Astrocyte (in vitro differentiated cells and primary cell): ENCODE data around the gene TOGARAM2. TPM values are rescaled to one million over a fixed set of nuclear protein-coding genes. Genes with fewer than 3 reads are reported as not detected.
A peak's percentile ranks its signal among the peaks of the same experiment; 100 is the strongest.

ENCODE experiments used
- DNase-seq: peaks from one replicate; pipeline ENCODE4 v3.0.0-alpha.2; 2010; ENCODE audit warnings: low read depth
- FAIRE-seq: peaks from 2 replicates; lab custom pipeline; 2011; peaks lifted over from hg19 to GRCh38; lab: Jason Lieb, UNC
- H2AFZ ChIP-seq: 2 replicates; pipeline ENCODE4 v1.6.0; 2012; ENCODE audit warnings: low read depth, low read length, inconsistent platforms
- H3K27ac ChIP-seq: 2 replicates; pipeline ENCODE4 v1.5.1; 2011; ENCODE audit warnings: low read depth, low read length, inconsistent platforms
- H3K27me3 ChIP-seq: 2 replicates; pipeline ENCODE4 v1.6.0; 2011; ENCODE audit warnings: low read length, inconsistent platforms; ENCODE audit not compliant: insufficient read depth
- H3K36me3 ChIP-seq: 2 replicates; pipeline ENCODE4 v1.5.1; 2011; ENCODE audit warnings: low read length, inconsistent platforms; ENCODE audit not compliant: insufficient read depth
- H3K4me1 ChIP-seq: 2 replicates; pipeline ENCODE4 v1.5.1; 2011; ENCODE audit warnings: low read length, inconsistent platforms; ENCODE audit not compliant: insufficient read depth
- H3K4me2 ChIP-seq: 2 replicates; pipeline ENCODE4 v1.6.0; 2012; ENCODE audit warnings: low read length, inconsistent platforms
- H3K4me3 ChIP-seq: 2 replicates; pipeline ENCODE4 v1.5.1; 2011; ENCODE audit warnings: low read depth, mild to moderate bottlenecking, low read length, inconsistent platforms; ENCODE audit not compliant: insufficient read depth
- H3K79me2 ChIP-seq: 2 replicates; pipeline ENCODE4 v1.6.0; 2012; ENCODE audit warnings: mild to moderate bottlenecking, low read length, inconsistent platforms; ENCODE audit not compliant: insufficient read depth
- H3K9ac ChIP-seq: 2 replicates; pipeline ENCODE4 v1.6.0; 2012; ENCODE audit warnings: mild to moderate bottlenecking, low read length, inconsistent platforms
- H3K9me3 ChIP-seq: 2 replicates; pipeline ENCODE4 v1.5.1; 2012; ENCODE audit warnings: low read depth, mild to moderate bottlenecking, low read length, inconsistent platforms; ENCODE audit not compliant: insufficient read depth
- H4K20me1 ChIP-seq: 2 replicates; pipeline ENCODE4 v1.6.0; 2012; ENCODE audit warnings: low read length, inconsistent platforms; ENCODE audit not compliant: insufficient read depth
- H3K27ac Mint-ChIP-seq: one replicate; pipeline ENCODE4 v1.8.0; 2021; ENCODE audit warnings: mild to moderate bottlenecking, mixed read lengths; ENCODE audit not compliant: unreplicated experiment
- H3K27me3 Mint-ChIP-seq: one replicate; pipeline ENCODE4 v1.8.0; 2021; ENCODE audit warnings: low read depth, mixed read lengths; ENCODE audit not compliant: unreplicated experiment
- H3K36me3 Mint-ChIP-seq: one replicate; pipeline ENCODE4 v1.8.0; 2021; ENCODE audit warnings: low read depth, mixed read lengths; ENCODE audit not compliant: unreplicated experiment
- H3K4me1 Mint-ChIP-seq: one replicate; pipeline ENCODE4 v1.8.0; 2021; ENCODE audit warnings: low read depth, mixed read lengths; ENCODE audit not compliant: unreplicated experiment
- H3K4me3 Mint-ChIP-seq: one replicate; pipeline ENCODE4 v1.8.0; 2021; ENCODE audit warnings: mild to moderate bottlenecking, moderate library complexity, mixed read lengths; ENCODE audit not compliant: unreplicated experiment
- H3K9me3 Mint-ChIP-seq: one replicate; pipeline ENCODE4 v1.8.0; 2021; ENCODE audit warnings: mild to moderate bottlenecking, mixed read lengths; ENCODE audit not compliant: unreplicated experiment
- CTCF ChIP-seq: IDR thresholded peaks from 2 replicates; pipeline ENCODE4 v1.5.1; 2011; ENCODE audit warnings: low read depth, mild to moderate bottlenecking, inconsistent platforms, low read length, moderate library complexity; ENCODE audit not compliant: insufficient read depth
- EZH2 ChIP-seq: IDR thresholded peaks from 2 replicates; pipeline ENCODE4 v1.6.1; 2012; ENCODE audit warnings: mild to moderate bottlenecking, low read length, inconsistent platforms; ENCODE audit not compliant: insufficient read depth
- total RNA-seq: library from RNA; stranded (reverse); gene quantifications from 2 replicates; pipeline ENCODE4 v1.2.1, GENCODE V29; 2021

Gene TOGARAM2
- total RNA-seq, 1 donor from 2014 or later, result 0.73 TPM

GRCh38 chr2:28956415-28956826 lies 24.7 kb upstream of the TOGARAM2 start:
- Histone ChIP-seq H3K4me2 (peak overlapping the region; percentile 71), H3K9me3 (no peaks in the 10 kb centered on the region), H3K27ac (no peak overlapping the region), H3K79me2 (no peaks in the 10 kb centered on the region), H3K9ac (no peak overlapping the region), H2AFZ (peak overlapping the region; percentile 44), H3K36me3 (no peaks in the 10 kb centered on the region), H4K20me1 (peaks cover 12% of the 10 kb centered on the region), H3K27me3 (no peaks in the 10 kb centered on the region), H3K4me3 (no peak overlapping the region), H3K4me1 (no peaks in the 10 kb centered on the region)
- Mint-ChIP-seq H3K4me3 (peak overlapping the region; percentile 73), H3K27me3 (no peaks in the 10 kb centered on the region), H3K4me1 (peaks cover 12% of the 10 kb centered on the region), H3K27ac (peak overlapping the region; percentile 41), H3K36me3 (no peaks in the 10 kb centered on the region), H3K9me3 (no peaks in the 10 kb centered on the region)
- TF ChIP-seq EZH2, result no peak
- peak; percentile 23 for TF ChIP-seq CTCF
- DNase-seq (peak; percentile 13), FAIRE-seq (no peak)

GRCh38 chr2:28956890-28957289 lies 24.2 kb upstream of the TOGARAM2 start:
- no peak overlapping the region for H3K4me2 ChIP-seq
- DNase-seq (no peak), FAIRE-seq (no peak)
- no peaks in the 10 kb centered on the region for H3K27me3 Mint-ChIP-seq
- no peaks in the 10 kb centered on the region for H3K79me2 ChIP-seq
- peak overlapping the region; percentile 41 for H3K27ac Mint-ChIP-seq
- H3K9me3 Mint-ChIP-seq, result no peaks in the 10 kb centered on the region
- H4K20me1 ChIP-seq, result peaks cover 8% of the 10 kb centered on the region
- no peaks in the 10 kb centered on the region for H3K36me3 Mint-ChIP-seq
- no peaks in the 10 kb centered on the region for H3K9me3 ChIP-seq
- H3K4me3 Mint-ChIP-seq, result peak overlapping the region; percentile 73
- H3K4me1 Mint-ChIP-seq, result peaks cover 12% of the 10 kb centered on the region
- H3K9ac ChIP-seq, result no peak overlapping the region
- TF ChIP-seq CTCF, result peak; percentile 27
- TF ChIP-seq EZH2, result no peak
- H2AFZ ChIP-seq, result no peak overlapping the region
- no peak overlapping the region for H3K4me3 ChIP-seq
- H3K36me3 ChIP-seq, result no peaks in the 10 kb centered on the region
- H3K27ac ChIP-seq, result no peak overlapping the region
- no peaks in the 10 kb centered on the region for H3K27me3 ChIP-seq
- H3K4me1 ChIP-seq, result no peaks in the 10 kb centered on the region

GRCh38 chr2:28958689-28959088 lies 22.4 kb upstream of the TOGARAM2 start:
- Histone ChIP-seq H3K79me2 (no peaks in the 10 kb centered on the region), H3K9ac (no peak overlapping the region), H2AFZ (no peak overlapping the region), H3K4me3 (no peak overlapping the region), H3K27me3 (no peaks in the 10 kb centered on the region), H3K4me1 (peaks cover 3% of the 10 kb centered on the region), H3K27ac (no peak overlapping the region), H3K9me3 (no peaks in the 10 kb centered on the region), H3K36me3 (no peaks in the 10 kb centered on the region), H4K20me1 (no peaks in the 10 kb centered on the region), H3K4me2 (peak overlapping the region; percentile 20)
- FAIRE-seq, result no peak
- no peak for TF ChIP-seq EZH2
- TF ChIP-seq CTCF, result peak; percentile 52
- H3K27ac Mint-ChIP-seq, result no peak overlapping the region
- no peak overlapping the region for H3K4me3 Mint-ChIP-seq
- peak; percentile 56 for DNase-seq
- peaks cover 7% of the 10 kb centered on the region for H3K4me1 Mint-ChIP-seq
- no peaks in the 10 kb centered on the region for H3K9me3 Mint-ChIP-seq
- H3K36me3 Mint-ChIP-seq, result no peaks in the 10 kb centered on the region
- no peaks in the 10 kb centered on the region for H3K27me3 Mint-ChIP-seq
